Stimulated activated CD4-positive, alpha-beta T cell treated with anti-CD3 and anti-CD28 coated beads, TNF-alpha, amount 100 ng/mL, for 1 hour (primary cell): ENCODE results near the gene KCND1.
A peak's percentile ranks its signal among the peaks of the same experiment; 100 is the strongest.

ENCODE experiments used
- DNase-seq, 3 donors: peaks; one replicate each; pipeline ENCODE4 v3.0.0-alpha.2; 2020; ENCODE audit warnings: low read depth in 3 of 3, low spot score in 1 of 3

Gene KCND1

GRCh38 chrX:48975041-48975440, 3.4 kb upstream of the KCND1 start:
- no peak for DNase-seq

GRCh38 chrX:48974574-48974973, 2.9 kb upstream of the KCND1 start:
- no peak for DNase-seq

- no peak for DNase-seq
These were observed 2.4 kb upstream of the KCND1 start for GRCh38 chrX:48974033-48974432.

- DNase-seq = no peak
These were observed 848 bp upstream of the KCND1 start for GRCh38 chrX:48972220-48973164.

GRCh38 chrX:48969471-48969870, 2.2 kb downstream of the KCND1 start:
- DNase-seq = no peak

- no peak for DNase-seq
These were observed 3.3 kb downstream of the KCND1 start for GRCh38 chrX:48968377-48968776.

- DNase-seq = no peak
These were observed 4.7 kb downstream of the KCND1 start for GRCh38 chrX:48966796-48967579.

- DNase-seq = no peak
These were observed 5.7 kb downstream of the KCND1 start for GRCh38 chrX:48965959-48966358.

- no peak for DNase-seq
These were observed 10.0 kb downstream of the KCND1 start for GRCh38 chrX:48961585-48962091.

- DNase-seq = no peak
These were observed 11.4 kb downstream of the KCND1 start for GRCh38 chrX:48960291-48960690.

GRCh38 chrX:48958635-48959094, 13.0 kb downstream of the KCND1 start:
- DNase-seq = no peak

- peak; percentile 80 to 88 (median 86) for DNase-seq
These were observed 13.6 kb downstream of the KCND1 start for GRCh38 chrX:48957827-48958634.

GRCh38 chrX:48957477-48957826, 14.2 kb downstream of the KCND1 start, which contains the start of gene OTUD5:
OTUD5 (minus strand) TSS chrX:48957607; CDS start chrX:48957570, 37 bp downstream.
- DNase-seq = peak; percentile 36 to 49 (median 48)

GRCh38 chrX:48956728-48957414, 14.8 kb downstream of the KCND1 start:
- DNase-seq = no peak

GRCh38 chrX:48948589-48948988, 23.1 kb downstream of the KCND1 start:
- no peak for DNase-seq

GRCh38 chrX:48945517-48946348, 25.9 kb downstream of the KCND1 start:
- DNase-seq = no peak

- DNase-seq = no peak
These were observed 28.7 kb downstream of the KCND1 start for GRCh38 chrX:48942895-48943294.

GRCh38 chrX:48940404-48940955, 31.2 kb downstream of the KCND1 start:
- DNase-seq = no peak
